Eye (tissue), 1 donor: ENCODE data around the gene CMTM7.
A peak's percentile ranks its signal among the peaks of the same experiment; 100 is the strongest.
"Not testable (repeated sequence)": the region's sequence is repeated elsewhere in the genome, so short reads cannot be mapped to it uniquely, and the experiment has no call there.

Source experiments
- DNase-seq: peaks from one replicate; pipeline ENCODE4 v3.0.0-alpha.2; 2015

CMTM7 gene

GRCh38 chr3:32460817-32461496, 69.3 kb downstream of the CMTM7 start:
- DNase-seq: not testable (repeated sequence)

- not testable (repeated sequence) for DNase-seq
These were observed 70.7 kb downstream of the CMTM7 start for GRCh38 chr3:32462191-32462986.

- DNase-seq: not testable (repeated sequence)
These were observed 71.8 kb downstream of the CMTM7 start for GRCh38 chr3:32463415-32463814.

GRCh38 chr3:32464726-32465125, 73.1 kb downstream of the CMTM7 start:
- not testable (repeated sequence) for DNase-seq

GRCh38 chr3:32466808-32467207, 75.2 kb downstream of the CMTM7 start:
- DNase-seq: not testable (repeated sequence)

GRCh38 chr3:32467333-32468070, 75.8 kb downstream of the CMTM7 start:
- peak; percentile 92 for DNase-seq

- DNase-seq: peak; percentile 53
These were observed 77.7 kb downstream of the CMTM7 start for GRCh38 chr3:32469151-32469874.

- no peak for DNase-seq
These were observed 78.7 kb downstream of the CMTM7 start for GRCh38 chr3:32470362-32470761.

GRCh38 chr3:32471246-32471645, 79.6 kb downstream of the CMTM7 start:
- no peak for DNase-seq

- not testable (repeated sequence) for DNase-seq
These were observed 80.5 kb downstream of the CMTM7 start for GRCh38 chr3:32472151-32472550.

- no peak for DNase-seq
These were observed 82.5 kb downstream of the CMTM7 start for GRCh38 chr3:32474201-32474600.

- DNase-seq: no peak
These were observed 89.0 kb downstream of the CMTM7 start for GRCh38 chr3:32480604-32481003.

GRCh38 chr3:32481791-32482631, 90.4 kb downstream of the CMTM7 start:
- DNase-seq: no peak

- DNase-seq: no peak
These were observed 91.0 kb downstream of the CMTM7 start for GRCh38 chr3:32482693-32483092.

GRCh38 chr3:32483772-32484171, 92.1 kb downstream of the CMTM7 start:
- DNase-seq: no peak

GRCh38 chr3:32484436-32484835, 92.8 kb downstream of the CMTM7 start:
- no peak for DNase-seq

- DNase-seq: no peak
These were observed 96.3 kb downstream of the CMTM7 start for GRCh38 chr3:32487781-32488473.

- DNase-seq: no peak
These were observed 96.9 kb downstream of the CMTM7 start for GRCh38 chr3:32488474-32489008.

GRCh38 chr3:32492684-32493436, 101.2 kb downstream of the CMTM7 start:
- DNase-seq: no peak
